SK-N-SH (cell line): Measurements from ENCODE around the gene FAM78B. TPM values are rescaled to one million over a fixed set of nuclear protein-coding genes. Genes with fewer than 3 reads are reported as not detected.

Source experiments
- CTCF ChIA-PET: fragments of 300-600, 350-600 bp; formaldehyde crosslinking; extraction: SDS; loops from one replicate; lab custom pipeline; 2021; lab: Yijun Ruan, JAX
- POLR2A ChIA-PET: fragments of 350-600 bp; sonication (Branson Sonifier 250); formaldehyde crosslinking; extraction: SDS; loops from one replicate; lab custom pipeline; 2020; ENCODE audit warnings: antibody characterized with exemption, inconsistent platforms; lab: Yijun Ruan, JAX
- DNase-seq: peaks from one replicate; pipeline ENCODE4 v3.0.0; 2012
- H2AFZ ChIP-seq: fragments of 200-600 bp; sonication (generic); 2 replicates; pipeline ENCODE4 v1.8.1; 2016; ENCODE audit warnings: antibody characterized with exemption, mild to moderate bottlenecking, low read depth
- H3F3A ChIP-seq: fragments of 200-600 bp; sonication (generic); replicated peaks from 2 replicates; pipeline ENCODE3; 2016; ENCODE audit warnings: antibody characterized with exemption, mild to moderate bottlenecking; ENCODE audit not compliant: insufficient read depth
- H3K27ac ChIP-seq, 2 experiments: fragments of 200-500 bp in 1 of 2; fragments of 200-600 bp in 1 of 2; sonication (Bioruptor generic) in 1 of 2; sonication (generic), shearing (Covaris generic) in 1 of 2; 2 replicates each; pipeline versions ENCODE4 v1.5.1 to v1.6.1; 2014 to 2016; ENCODE audit warnings: low read depth in 2 of 2, inconsistent platforms in 1 of 2, low read length in 1 of 2, mild to moderate bottlenecking in 1 of 2, mixed read lengths in 1 of 2
- H3K27me3 ChIP-seq: fragments of 200-600 bp; sonication (generic), shearing (Covaris generic); 2 replicates; pipeline ENCODE4 v1.6.1; 2016; ENCODE audit warnings: mixed run types; ENCODE audit not compliant: insufficient read depth
- H3K36me3 ChIP-seq, 2 experiments: fragments of 200-500 bp in 1 of 2; fragments of 200-600 bp in 1 of 2; sonication (Bioruptor generic) in 1 of 2; sonication (generic) in 1 of 2; replicated peaks in 1 of 2; 2 replicates each; pipeline versions ENCODE3 to v1.5.1; 2014 to 2016; ENCODE audit warnings: low read length in 1 of 2, mild to moderate bottlenecking in 1 of 2; ENCODE audit not compliant: insufficient read depth in 2 of 2, control insufficient read depth in 1 of 2
- H3K4me1 ChIP-seq, 2 experiments: fragments of 200-500 bp in 1 of 2; fragments of 200-600 bp in 1 of 2; sonication (Bioruptor generic) in 1 of 2; sonication (generic), shearing (Covaris generic) in 1 of 2; 2 replicates each; pipeline versions ENCODE4 v1.5.1 to v1.6.1; 2014 to 2016; ENCODE audit warnings: low read depth in 1 of 2, low read length in 1 of 2, mixed run types in 1 of 2; ENCODE audit not compliant: insufficient read depth in 2 of 2, control insufficient read depth in 1 of 2
- H3K4me2 ChIP-seq: fragments of 200-600 bp; sonication (generic), shearing (Covaris generic); 2 replicates; pipeline ENCODE4 v1.6.1; 2017; ENCODE audit warnings: mixed run types
- H3K4me3 ChIP-seq, 2 experiments: fragments of 200-500 bp in 1 of 2; fragments of 200-600 bp in 1 of 2; sonication (Bioruptor generic) in 1 of 2; sonication (generic), shearing (Covaris generic) in 1 of 2; 2 replicates each; pipeline versions ENCODE4 v1.5.1 to v1.8.1; 2014 to 2016; ENCODE audit warnings: low read depth in 2 of 2, inconsistent platforms in 1 of 2, low read length in 1 of 2, mild to moderate bottlenecking in 1 of 2, mixed read lengths in 1 of 2, moderate library complexity in 1 of 2
- H3K79me2 ChIP-seq: fragments of 200-600 bp; sonication (generic); 2 replicates; pipeline ENCODE4 v1.8.1; 2017; ENCODE audit warnings: mild to moderate bottlenecking; ENCODE audit not compliant: insufficient read depth
- H3K9ac ChIP-seq: fragments of 200-600 bp; sonication (generic); 2 replicates; pipeline ENCODE4 v1.6.1; 2017; ENCODE audit warnings: mixed run types
- H3K9me2 ChIP-seq: fragments of 200-600 bp; sonication (generic); 2 replicates; pipeline ENCODE4 v1.6.1; 2017; ENCODE audit warnings: mixed run types
- H3K9me3 ChIP-seq: fragments of 200-600 bp; sonication (generic); 2 replicates; pipeline ENCODE4 v1.6.1; 2017; ENCODE audit warnings: mixed run types, mild to moderate bottlenecking, moderate library complexity
- H4K20me1 ChIP-seq: fragments of 200-600 bp; sonication (generic); 2 replicates; pipeline ENCODE4 v1.6.1; 2017; ENCODE audit warnings: mild to moderate bottlenecking, mixed run types; ENCODE audit not compliant: insufficient read depth
- CTCF ChIP-seq: fragments of 200-600 bp; sonication (generic); IDR thresholded peaks from 2 replicates; pipeline ENCODE4 v1.6.1; 2017; ENCODE audit warnings: antibody characterized with exemption, mild to moderate bottlenecking, moderate library complexity
- EZH2phosphoT487 ChIP-seq: fragments of 200-600 bp; sonication (generic); IDR thresholded peaks from 2 replicates; pipeline ENCODE4 v1.6.1; 2017; ENCODE audit warnings: low read depth, mixed run types, mild to moderate bottlenecking, antibody characterized with exemption, moderate library complexity, borderline replicate concordance
- GABPA ChIP-seq: IDR thresholded peaks from 2 replicates; pipeline ENCODE4 v1.4.0; 2012; ENCODE audit warnings: low read depth, mild to moderate bottlenecking
- MEF2A ChIP-seq: IDR thresholded peaks from 2 replicates; pipeline ENCODE4 v1.4.0; 2012; ENCODE audit warnings: low read depth, borderline replicate concordance
- MXI1 ChIP-seq: IDR thresholded peaks from 2 replicates; pipeline ENCODE4 v1.6.1; 2012; ENCODE audit warnings: mild to moderate bottlenecking, low read depth, low read length, improper control_type of control experiment
- POLR2AphosphoS5 ChIP-seq: IDR thresholded peaks from 2 replicates; pipeline ENCODE4 v1.6.1; 2012; ENCODE audit warnings: low read depth, low read length
- RCOR1 ChIP-seq: fragments of 150-350 bp; IDR thresholded peaks from 2 replicates; pipeline ENCODE4 v1.6.1; 2017; ENCODE audit warnings: antibody characterized with exemption, low read length
- REST ChIP-seq: IDR thresholded peaks from 2 replicates; pipeline ENCODE4 v1.6.1; 2012; ENCODE audit warnings: mild to moderate bottlenecking, low read depth, low read length, moderate library complexity
- RFX5 ChIP-seq: IDR thresholded peaks from 2 replicates; pipeline ENCODE4 v1.6.1; 2012; ENCODE audit warnings: mild to moderate bottlenecking, improper control_type of control experiment, low read length
- RXRA ChIP-seq: IDR thresholded peaks from 2 replicates; pipeline ENCODE4 v1.4.0; 2012; ENCODE audit warnings: low read depth, mild to moderate bottlenecking, borderline replicate concordance
- SIN3A ChIP-seq: IDR thresholded peaks from 2 replicates; pipeline ENCODE4 v1.6.1; 2012; ENCODE audit warnings: low read depth, mild to moderate bottlenecking, low read length, moderate library complexity, borderline replicate concordance
- TAF1 ChIP-seq: IDR thresholded peaks from 2 replicates; pipeline ENCODE4 v1.6.1; 2012; ENCODE audit warnings: low read depth, mild to moderate bottlenecking, low read length, moderate library complexity, borderline replicate concordance
- USF1 ChIP-seq: IDR thresholded peaks from 2 replicates; pipeline ENCODE4 v1.4.0; 2012; ENCODE audit warnings: low read depth, borderline replicate concordance
- WGBS: methylation state at CpG from one replicate; pipeline ENCODE4 v1.1.6; 2017; ENCODE audit warnings: low lambda C conversion rate; 5-methylcytosine and 5-hydroxymethylcytosine counted together
- polyA plus RNA-seq, 3 experiments: library from polyadenylated mRNA; depleted of rRNA; stranded (reverse); fragments of >200 nt; gene quantifications; 2 replicates each; pipeline ENCODE4 v1.2.3, GENCODE V29; 2012

The FAM78B gene
- polyA plus RNA-seq, 1 of the 3 experiments (the other 2 are of a cell fraction) = 0.36 TPM

- H3K9me2 ChIP-seq = no peaks in the 10 kb centered on the region
- no peak overlapping the region for H2AFZ ChIP-seq
- TF ChIP-seq MXI1 (no peak), POLR2AphosphoS5 (no peak), GABPA (no peak), RCOR1 (no peak), MEF2A (no peak), CTCF (no peak), RFX5 (no peak), SIN3A (no peak), EZH2phosphoT487 (no peak), RXRA (no peak)
- no peaks in the 10 kb centered on the region for H4K20me1 ChIP-seq
- H3K27ac ChIP-seq = no peak overlapping the region
- no peak overlapping the region for H3K9ac ChIP-seq
- H3F3A ChIP-seq = no peaks in the 10 kb centered on the region
- ChIA-PET CTCF (no interaction called here), POLR2A (no interaction called here)
- no peak overlapping the region for H3K4me2 ChIP-seq
- H3K9me3 ChIP-seq = no peaks in the 10 kb centered on the region
- DNase-seq = no peak
- no peak overlapping the region for H3K4me3 ChIP-seq
- H3K36me3 ChIP-seq = no peaks in the 10 kb centered on the region
- no peaks in the 10 kb centered on the region for H3K27me3 ChIP-seq
- WGBS = 8% methylated on average over 3 of the region's 3 CpGs
- no peaks in the 10 kb centered on the region; a peak in 1 of 4 replicates for H3K4me1 ChIP-seq
- H3K79me2 ChIP-seq = no peaks in the 10 kb centered on the region
Measured at GRCh38 chr1:166073489-166073888, 93.3 kb downstream of the FAM78B start.

- Histone ChIP-seq H3K4me3 (no peak overlapping the region), H3K9ac (no peak overlapping the region), H3K27ac (no peak overlapping the region), H3K4me2 (no peak overlapping the region), H3K79me2 (no peaks in the 10 kb centered on the region), H3K36me3 (no peaks in the 10 kb centered on the region), H2AFZ (no peak overlapping the region), H3F3A (no peaks in the 10 kb centered on the region), H3K4me1 (no peaks in the 10 kb centered on the region; a peak in 1 of 4 replicates), H4K20me1 (no peaks in the 10 kb centered on the region), H3K9me2 (no peaks in the 10 kb centered on the region), H3K9me3 (no peaks in the 10 kb centered on the region), H3K27me3 (no peaks in the 10 kb centered on the region)
- no peak for DNase-seq
- TF ChIP-seq EZH2phosphoT487 (no peak), TAF1 (no peak), USF1 (no peak), GABPA (no peak), REST (peak; percentile 77; the same call in 1 of the 2 replicates)
- CTCF ChIA-PET = no interaction called here
- 63% methylated on average over 2 of the region's 2 CpGs for WGBS
- POLR2A ChIA-PET = no interaction called here
Measured at GRCh38 chr1:166069390-166069789, 97.4 kb downstream of the FAM78B start.
